GM21423 (cell line): ENCODE data around the gene USP48.
"Not testable (repeated sequence)": the region's sequence is repeated elsewhere in the genome, so short reads cannot be mapped to it uniquely, and the experiment has no call there.

Experiments
- ATAC-seq: cut with Tn5 transposase; IDR thresholded peaks from one replicate; pipeline ENCODE4 v1.9.1; 2021; ENCODE audit warnings: mild to moderate bottlenecking, moderate library complexity; ENCODE audit not compliant: unreplicated experiment

Gene USP48

DNA sequence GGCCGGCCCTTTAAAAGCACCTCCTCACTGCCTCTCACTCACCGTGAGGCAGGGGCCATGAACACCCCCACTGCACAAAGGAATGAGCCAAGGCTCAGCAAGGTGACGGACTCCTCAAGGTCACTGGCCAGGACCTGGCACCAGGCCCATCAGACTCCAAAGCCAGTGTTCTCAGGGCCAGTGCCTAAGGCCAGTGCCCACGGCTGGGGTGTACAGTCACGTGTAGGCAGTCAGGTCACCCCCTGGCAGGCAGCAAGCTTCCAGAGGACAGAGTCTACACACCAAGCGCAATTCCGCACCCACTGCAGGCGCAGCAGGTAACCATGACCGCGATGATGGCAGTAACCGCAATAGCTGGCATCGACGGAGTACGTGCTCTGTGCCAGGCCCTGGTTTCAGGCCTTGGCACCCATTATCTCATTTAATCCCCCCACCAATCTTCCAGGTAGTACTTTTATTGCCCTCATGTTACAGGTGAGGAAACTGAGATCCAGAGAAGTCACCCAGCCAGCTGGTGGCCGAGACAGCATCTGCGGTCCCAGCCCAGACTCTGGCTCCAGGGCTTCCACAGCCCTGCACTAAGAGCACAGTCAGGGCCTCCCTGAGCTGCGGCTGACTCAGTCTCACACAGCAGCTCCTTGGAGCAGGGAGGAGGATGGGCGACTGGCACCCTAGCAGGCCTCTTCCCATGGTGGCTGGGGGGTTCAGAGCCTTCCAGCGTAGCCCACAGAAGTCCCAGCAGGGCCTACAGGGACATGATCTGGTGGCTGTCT is 140.8 kb downstream of the USP48 start:
- no peak for ATAC-seq

GRCh38 chr1:21641537-21641936 is 141.4 kb downstream of the USP48 start:
- no peak for ATAC-seq

DNA sequence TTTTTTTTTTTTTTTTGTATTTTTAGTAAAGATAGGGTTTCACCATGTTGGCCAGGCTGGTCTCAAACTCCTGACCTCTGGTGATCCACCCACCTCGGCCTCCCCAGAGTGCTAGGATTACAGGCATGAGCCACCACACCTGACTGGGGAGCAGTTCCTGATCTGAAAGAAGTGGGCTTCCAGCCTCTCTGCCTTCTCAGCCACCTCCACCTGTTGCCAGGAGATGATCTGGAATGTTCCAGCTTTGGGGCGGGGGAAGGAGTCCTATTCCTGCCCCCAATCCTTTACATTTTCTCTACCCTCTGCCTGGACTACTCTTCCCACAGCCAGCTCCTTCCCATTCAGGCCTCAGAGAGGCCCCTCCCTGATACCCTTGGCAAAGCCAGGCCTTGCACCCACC is 141.9 kb downstream of the USP48 start:
- no peak for ATAC-seq

- ATAC-seq = no peak
These were observed 142.3 kb downstream of the USP48 start for GRCh38 chr1:21640653-21641052.

- ATAC-seq = no peak
These were observed 143.3 kb downstream of the USP48 start for GRCh38 chr1:21639594-21640041.

DNA sequence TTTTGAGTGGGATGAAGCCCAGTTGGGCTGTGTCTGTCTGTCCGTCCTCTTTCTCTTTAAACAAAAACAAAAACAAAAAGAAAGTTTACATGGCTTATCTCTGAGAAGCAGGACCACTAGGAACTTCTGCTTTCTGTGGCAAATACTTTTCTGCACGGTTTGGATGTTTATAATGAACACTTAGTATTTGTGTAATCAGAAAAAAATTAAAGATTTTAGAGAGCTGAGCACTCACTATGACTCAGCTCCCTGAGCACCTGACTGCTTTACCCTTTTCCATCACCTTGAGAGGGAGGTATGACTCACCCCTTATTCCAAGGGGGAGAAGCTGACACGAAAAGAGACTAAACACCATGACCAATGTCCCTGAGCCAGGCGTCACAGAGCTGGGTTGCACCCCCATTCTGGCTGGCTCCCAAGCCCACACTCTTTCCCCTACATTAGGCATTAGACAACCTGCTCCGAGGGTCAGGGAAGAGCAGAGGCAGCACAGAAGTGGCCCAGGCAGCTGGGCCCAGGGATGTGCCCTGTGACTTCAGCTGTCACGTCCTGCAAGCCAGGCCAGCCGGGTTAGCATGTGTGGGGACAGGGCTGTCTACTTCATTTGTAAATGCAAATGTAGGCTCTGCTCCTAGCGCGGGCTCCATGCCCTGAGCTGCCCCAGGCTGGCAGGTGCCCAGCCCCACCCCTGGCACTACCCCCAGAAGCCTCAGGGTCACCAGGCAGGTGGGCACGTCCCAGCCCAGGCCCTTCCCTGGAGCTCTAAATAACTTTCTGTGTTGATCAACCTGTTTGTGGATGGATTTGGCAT is 144.2 kb downstream of the USP48 start:
- no peak for ATAC-seq

DNA sequence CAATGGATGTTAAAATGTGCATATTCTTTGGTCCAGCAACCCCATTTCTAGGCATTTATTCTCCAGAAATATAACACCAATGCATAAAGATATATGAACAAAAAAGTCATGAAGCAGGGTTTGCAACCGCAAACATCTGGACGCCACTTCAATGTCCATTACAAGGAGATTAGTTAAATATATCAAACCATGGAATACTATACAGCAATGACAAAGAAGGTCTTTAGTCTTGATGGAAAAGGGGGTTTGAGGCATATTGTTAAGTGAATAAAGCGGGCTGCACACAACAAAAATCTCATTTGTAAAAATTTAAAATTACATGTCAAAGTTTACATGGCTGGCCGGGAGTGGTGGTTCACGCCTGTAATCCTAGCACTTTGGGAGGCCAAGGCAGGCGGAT is 145.4 kb downstream of the USP48 start:
- ATAC-seq = no peak

GRCh38 chr1:21636029-21636428 is 146.9 kb downstream of the USP48 start:
- ATAC-seq = no peak

- ATAC-seq = no peak
These were observed 148.0 kb downstream of the USP48 start for GRCh38 chr1:21634806-21635535.

- ATAC-seq = no peak
These were observed 148.8 kb downstream of the USP48 start for GRCh38 chr1:21633992-21634805.

DNA sequence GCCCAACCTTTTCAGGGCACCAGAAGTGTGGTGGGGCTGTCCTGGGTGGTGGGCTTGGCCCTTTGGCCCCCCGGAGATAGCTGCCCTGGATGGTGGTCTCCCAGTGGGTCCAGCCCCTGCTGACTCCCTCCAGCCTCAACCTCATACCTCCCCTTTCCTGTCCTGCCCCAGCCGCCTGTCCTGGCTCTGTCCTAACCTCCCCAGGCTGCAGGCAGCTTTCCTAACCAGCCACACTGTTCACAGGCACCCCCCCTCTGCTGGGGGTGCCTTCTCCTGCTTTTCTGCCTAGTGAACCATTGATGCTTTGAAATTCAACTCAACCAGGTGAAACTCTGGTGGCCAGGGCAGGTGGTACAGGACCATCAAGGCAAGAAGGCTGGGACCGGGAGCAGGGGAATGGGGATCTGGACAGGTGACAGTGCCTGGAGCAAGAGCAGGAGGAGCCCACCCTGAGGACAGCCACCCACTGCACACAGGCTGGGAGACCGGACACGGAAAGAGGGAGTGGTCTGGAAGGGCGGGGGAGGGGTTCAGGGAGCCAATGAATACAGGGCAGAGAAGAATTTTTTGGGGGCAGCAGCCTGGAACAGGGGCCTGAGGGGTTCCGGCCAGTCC is 149.7 kb downstream of the USP48 start:
- no peak for ATAC-seq

GRCh38 chr1:21631944-21632887 is 150.7 kb downstream of the USP48 start:
- ATAC-seq = no peak

GRCh38 chr1:21631590-21631943 is 151.4 kb downstream of the USP48 start:
- not testable (repeated sequence) for ATAC-seq

DNA sequence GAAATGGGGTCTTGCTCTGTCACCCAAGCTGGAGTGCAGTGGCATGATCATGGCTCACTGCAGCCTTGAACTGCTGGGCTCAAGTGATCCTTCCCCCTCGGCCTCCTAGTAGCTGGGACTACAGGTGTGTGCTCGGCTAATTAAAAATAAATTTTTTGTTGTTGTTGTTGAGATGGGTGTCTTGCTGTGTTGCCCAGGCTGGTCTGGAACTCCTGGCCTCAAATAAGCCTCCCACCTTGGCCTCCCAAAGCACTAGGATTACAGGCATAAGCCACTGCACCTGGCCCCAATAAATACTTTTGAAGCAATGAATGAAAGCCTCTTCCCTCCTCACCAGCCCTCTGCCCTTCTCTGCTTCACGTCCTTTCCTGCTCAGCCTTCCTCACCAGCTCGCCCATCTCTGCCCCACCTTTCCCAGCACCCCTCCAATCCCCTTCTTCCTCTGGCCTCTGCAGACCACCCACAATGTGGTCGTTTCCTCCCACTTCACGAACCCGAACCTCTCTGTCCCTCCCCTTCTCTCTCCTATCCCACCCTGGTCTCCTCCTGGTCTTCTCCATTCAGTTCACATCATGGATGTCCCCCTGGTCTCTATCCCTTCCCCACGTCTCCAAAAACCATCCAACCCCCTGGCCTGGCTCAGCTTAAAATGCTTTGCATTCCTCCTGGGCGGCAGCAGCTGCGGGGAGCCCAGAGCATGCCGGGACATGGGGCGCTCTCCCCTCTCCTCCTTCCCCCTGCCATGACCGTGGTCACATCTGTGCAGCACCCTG is 152.2 kb downstream of the USP48 start:
- ATAC-seq = no peak

DNA sequence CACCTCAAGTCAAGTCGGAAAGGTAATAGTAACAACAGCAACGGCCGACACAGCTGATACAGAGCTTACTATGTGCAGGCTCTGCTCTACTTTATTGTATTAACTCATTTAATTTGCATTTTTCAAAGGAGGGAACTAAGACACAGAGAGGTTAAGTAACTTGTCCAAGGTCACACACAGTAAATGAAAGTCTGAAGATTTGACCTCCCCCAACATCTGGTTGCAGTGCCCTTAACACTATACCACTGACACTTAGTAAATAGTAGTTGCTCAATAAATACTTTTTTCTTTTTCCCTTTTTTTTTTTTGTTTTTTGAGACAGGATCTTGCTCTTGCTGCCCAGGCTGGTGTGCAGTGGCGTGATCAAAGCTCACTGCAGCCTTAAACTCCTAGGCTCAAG is 153.0 kb downstream of the USP48 start:
- ATAC-seq = no peak

GRCh38 chr1:21628798-21629393 is 154.1 kb downstream of the USP48 start:
- ATAC-seq = no peak
